ENCODE measurements around the gene PAFAH2.

PAFAH2 gene

GRCh38 chr1:25992689-25993171, 5.1 kb downstream of the PAFAH2 start:
- peaks cover 73% of the 10 kb centered on the region for H3K4me1 Mint-ChIP-seq
- H3K27me3 Mint-ChIP-seq (ENCODE audit: low read depth) = no peaks in the 10 kb centered on the region
- H3K4me3 Mint-ChIP-seq = no peak overlapping the region
- no peaks in the 10 kb centered on the region for H3K9me3 Mint-ChIP-seq
- peak overlapping the region; percentile 14 to 74 (median 34) for H3K27ac Mint-ChIP-seq
- no peaks in the 10 kb centered on the region for H3K36me3 Mint-ChIP-seq (ENCODE audit: low read depth)
- TF ChIP-seq, protein P1, sequence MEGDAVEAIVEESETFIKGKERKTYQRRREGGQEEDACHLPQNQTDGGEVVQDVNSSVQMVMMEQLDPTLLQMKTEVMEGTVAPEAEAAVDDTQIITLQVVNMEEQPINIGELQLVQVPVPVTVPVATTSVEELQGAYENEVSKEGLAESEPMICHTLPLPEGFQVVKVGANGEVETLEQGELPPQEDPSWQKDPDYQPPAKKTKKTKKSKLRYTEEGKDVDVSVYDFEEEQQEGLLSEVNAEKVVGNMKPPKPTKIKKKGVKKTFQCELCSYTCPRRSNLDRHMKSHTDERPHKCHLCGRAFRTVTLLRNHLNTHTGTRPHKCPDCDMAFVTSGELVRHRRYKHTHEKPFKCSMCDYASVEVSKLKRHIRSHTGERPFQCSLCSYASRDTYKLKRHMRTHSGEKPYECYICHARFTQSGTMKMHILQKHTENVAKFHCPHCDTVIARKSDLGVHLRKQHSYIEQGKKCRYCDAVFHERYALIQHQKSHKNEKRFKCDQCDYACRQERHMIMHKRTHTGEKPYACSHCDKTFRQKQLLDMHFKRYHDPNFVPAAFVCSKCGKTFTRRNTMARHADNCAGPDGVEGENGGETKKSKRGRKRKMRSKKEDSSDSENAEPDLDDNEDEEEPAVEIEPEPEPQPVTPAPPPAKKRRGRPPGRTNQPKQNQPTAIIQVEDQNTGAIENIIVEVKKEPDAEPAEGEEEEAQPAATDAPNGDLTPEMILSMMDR (IDR thresholded peaks at IDR 0.05; ENCODE audit: unreplicated experiment in 3 of 3) = no peak

DNA sequence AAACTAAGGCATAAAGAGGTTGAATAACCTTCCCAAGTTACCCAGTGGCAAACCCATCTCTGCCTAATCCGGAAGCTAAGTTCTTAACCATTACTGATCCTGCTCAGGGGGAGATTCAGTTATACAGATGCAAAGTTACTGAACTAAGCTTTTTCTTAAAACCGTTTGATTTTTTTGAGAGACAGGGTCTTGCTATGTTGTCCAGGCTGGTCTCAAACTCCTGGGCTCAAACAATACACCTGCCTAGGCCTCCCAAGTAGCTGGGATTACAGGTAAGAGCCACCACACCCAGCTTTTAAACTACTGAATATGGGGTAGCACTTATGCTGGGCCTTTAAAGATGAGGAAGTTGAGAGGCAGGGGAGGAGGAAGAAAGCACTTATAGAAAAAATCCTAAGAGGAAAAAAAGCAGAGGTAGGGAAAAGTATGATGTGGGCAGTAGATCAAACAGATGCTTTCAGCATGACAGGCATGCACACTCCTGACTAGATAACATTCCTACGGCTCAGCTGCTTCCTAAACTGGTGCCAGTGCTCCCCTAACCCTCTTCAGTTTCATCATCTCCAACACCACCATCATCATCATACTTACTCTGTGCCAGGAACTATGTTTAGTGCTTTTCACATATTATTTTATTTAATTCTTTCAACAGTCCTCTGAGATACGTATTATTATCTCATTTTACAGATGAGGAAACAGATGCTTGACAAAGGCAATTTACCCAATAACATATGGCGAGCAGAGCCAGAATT, 5.8 kb downstream of the PAFAH2 start:
- Mint-ChIP-seq H3K9me3 (no peaks in the 10 kb centered on the region), H3K27ac (peak overlapping the region; percentile 12 to 67 (median 34)), H3K27me3 (ENCODE audit: low read depth) (no peaks in the 10 kb centered on the region), H3K4me1 (peaks cover 72% of the 10 kb centered on the region), H3K36me3 (ENCODE audit: low read depth) (peaks cover 4% of the 10 kb centered on the region), H3K4me3 (peak overlapping the region in 1 of 3 experiments; percentile 33)
- TF ChIP-seq, protein P1 (IDR thresholded peaks at IDR 0.05; ENCODE audit: unreplicated experiment in 3 of 3) = no peak

GRCh38 chr1:25990702-25991395, 7.0 kb downstream of the PAFAH2 start:
- Mint-ChIP-seq H3K36me3 (ENCODE audit: low read depth) (peaks cover 10% of the 10 kb centered on the region), H3K27me3 (ENCODE audit: low read depth) (no peaks in the 10 kb centered on the region), H3K4me1 (peaks cover 72% of the 10 kb centered on the region), H3K9me3 (no peaks in the 10 kb centered on the region), H3K4me3 (no peak overlapping the region), H3K27ac (peak overlapping the region in 1 of 3 experiments; percentile 11)
- TF ChIP-seq, protein P1 (IDR thresholded peaks at IDR 0.05; ENCODE audit: unreplicated experiment in 3 of 3) = no peak

- TF ChIP-seq, protein P1 (IDR thresholded peaks at IDR 0.05; ENCODE audit: unreplicated experiment in 3 of 3) = no peak
- no peak overlapping the region for H3K4me3 Mint-ChIP-seq
- H3K36me3 Mint-ChIP-seq (ENCODE audit: low read depth) = peaks cover 16% of the 10 kb centered on the region
- no peak overlapping the region for H3K27ac Mint-ChIP-seq
- no peaks in the 10 kb centered on the region for H3K9me3 Mint-ChIP-seq
- peaks cover 72% of the 10 kb centered on the region for H3K4me1 Mint-ChIP-seq
- no peaks in the 10 kb centered on the region for H3K27me3 Mint-ChIP-seq (ENCODE audit: low read depth)
Observed at GRCh38 chr1:25990251-25990650, 7.6 kb downstream of the PAFAH2 start.

- Mint-ChIP-seq H3K9me3 (no peaks in the 10 kb centered on the region), H3K27ac (peak overlapping the region in 1 of 3 experiments; percentile 50), H3K27me3 (ENCODE audit: low read depth) (no peaks in the 10 kb centered on the region), H3K4me3 (peak overlapping the region in 2 of 3 experiments; percentile 13 to 55), H3K4me1 (peaks cover 72% of the 10 kb centered on the region), H3K36me3 (ENCODE audit: low read depth) (peaks cover 17% of the 10 kb centered on the region)
- TF ChIP-seq, protein P1 (IDR thresholded peaks at IDR 0.05; ENCODE audit: unreplicated experiment in 3 of 3) = no peak
Observed at GRCh38 chr1:25989440-25990234, 8.2 kb downstream of the PAFAH2 start.

Measured in nephron (organoid).